GM12878 (cell line): ENCODE measurements around the gene HMGN4. TPM values are rescaled to one million over a fixed set of nuclear protein-coding genes. Genes with fewer than 3 reads are reported as not detected.

Experiments
- ATAC-seq: fragments of 200-7000 bp; cut with Tn5 transposase; 3 replicates; pipeline ENCODE4 v1.9.1; 2020; ENCODE audit warnings: mild to moderate bottlenecking, moderate library complexity
- BruUV-seq: library from RNA; stranded (reverse); fragments of 400-500 nt; replicated peaks from 2 replicates; lab custom pipeline; 2021; lab: Mats Ljungman, UMichigan
- CTCF ChIA-PET: fragments of 300-600 bp; sonication (Branson Sonifier 250); formaldehyde crosslinking; extraction: SDS; loops from one replicate; lab custom pipeline; 2021; ENCODE audit warnings: inconsistent platforms; lab: Yijun Ruan, JAX
- POLR2A ChIA-PET: fragments of 350-600 bp; formaldehyde crosslinking; extraction: SDS; loops from one replicate; lab custom pipeline; 2021; ENCODE audit warnings: inconsistent platforms; lab: Charles Lee
- RAD21 ChIA-PET: fragments of 300-600 bp; sonication (Branson Sonifier 250); formaldehyde crosslinking; loops from one replicate; lab custom pipeline; 2023; ENCODE audit warnings: antibody characterized with exemption; ENCODE audit not compliant: unreplicated experiment; lab: Charles Lee
- SMC1A ChIA-PET: fragments of 300-600 bp; sonication (Branson Sonifier 250); formaldehyde crosslinking; loops from one replicate; lab custom pipeline; 2023; ENCODE audit not compliant: unreplicated experiment, uncharacterized antibody; lab: Charles Lee
- DNase-seq: peaks from one replicate; pipeline ENCODE4 v3.0.0-alpha.2; 2011; ENCODE audit warnings: low read depth, low spot score
- FAIRE-seq: peaks from 3 replicates; lab custom pipeline; 2011; peaks lifted over from hg19 to GRCh38; lab: Jason Lieb, UNC
- H2AFZ ChIP-seq: 2 replicates; pipeline ENCODE4 v1.6.0; 2011; ENCODE audit warnings: low read depth, low read length, control low read depth; ENCODE audit not compliant: control insufficient read depth
- H3K27ac ChIP-seq: 2 replicates; pipeline ENCODE4 v1.5.1; 2011; ENCODE audit warnings: control low read depth; ENCODE audit not compliant: control insufficient read depth, insufficient read depth
- H3K27me3 ChIP-seq, 2 experiments: replicated peaks in 1 of 2; 2 replicates each; pipeline versions ENCODE4 v1.6.0 to v1.6.1; 2011; ENCODE audit warnings: low read length in 1 of 2; ENCODE audit not compliant: control insufficient read depth in 2 of 2, insufficient read depth in 2 of 2
- H3K36me3 ChIP-seq, 2 experiments: 2 replicates each; pipeline ENCODE4 v1.5.1; 2011; ENCODE audit warnings: low read length in 1 of 2; ENCODE audit not compliant: control insufficient read depth in 2 of 2, insufficient read depth in 2 of 2
- H3K4me1 ChIP-seq: 2 replicates; pipeline ENCODE4 v1.6.1; 2011; ENCODE audit warnings: mild to moderate bottlenecking, low read length, moderate library complexity, mixed read lengths; ENCODE audit not compliant: control insufficient read depth, insufficient read depth
- H3K4me2 ChIP-seq: 2 replicates; pipeline ENCODE4 v1.6.0; 2011; ENCODE audit warnings: control low read depth; ENCODE audit not compliant: control insufficient read depth, insufficient read depth
- H3K4me3 ChIP-seq: fragments of 200-600 bp; sonication (generic); 2 replicates; pipeline ENCODE4 v1.5.1; 2016
- H3K79me2 ChIP-seq: 2 replicates; pipeline ENCODE4 v1.6.0; 2011; ENCODE audit warnings: low read length; ENCODE audit not compliant: control insufficient read depth, insufficient read depth
- H3K9ac ChIP-seq: 2 replicates; pipeline ENCODE4 v1.8.0; 2011; ENCODE audit warnings: low read length, control low read depth, mixed read lengths; ENCODE audit not compliant: control insufficient read depth, insufficient read depth
- H3K9me3 ChIP-seq: replicated peaks from 3 replicates; pipeline ENCODE4 v1.5.1; 2011; ENCODE audit warnings: mild to moderate bottlenecking, low read length; ENCODE audit not compliant: control insufficient read depth, insufficient read depth
- H4K20me1 ChIP-seq: 2 replicates; pipeline ENCODE4 v1.6.0; 2011; ENCODE audit not compliant: control insufficient read depth, insufficient read depth
- ASH2L ChIP-seq: fragments of 300-600, 200-600 bp; sonication (generic); IDR thresholded peaks from 2 replicates; pipeline ENCODE4 v1.6.1; 2017; ENCODE audit warnings: low read depth, mild to moderate bottlenecking, borderline replicate concordance
- FOS ChIP-seq: IDR thresholded peaks from 3 replicates; pipeline ENCODE4 v1.6.1; 2011; ENCODE audit warnings: borderline replicate concordance; ENCODE audit not compliant: insufficient read length; ENCODE audit errors: extremely low read depth
- GATAD2B ChIP-seq: fragments of 450-650 bp; conservative IDR thresholded peaks from 2 replicates; pipeline ENCODE4 v1.6.1; 2017; ENCODE audit warnings: low read depth, mild to moderate bottlenecking, moderate library complexity
- NFYB ChIP-seq: IDR thresholded peaks from 2 replicates; pipeline ENCODE4 v1.6.1; 2011; ENCODE audit warnings: low read depth, mild to moderate bottlenecking, low read length, improper control_type of control experiment, moderate library complexity; ENCODE audit not compliant: insufficient read depth
- SRF ChIP-seq, 2 experiments: IDR thresholded peaks; 2 replicates each; pipeline ENCODE4 v1.6.1; 2011; ENCODE audit warnings: low read depth in 2 of 2, low read length in 2 of 2, mild to moderate bottlenecking in 1 of 2, moderate library complexity in 1 of 2
- TCF3 ChIP-seq: IDR thresholded peaks from 2 replicates; pipeline ENCODE4 v1.6.1; 2012; ENCODE audit warnings: low read depth, mild to moderate bottlenecking, low read length, borderline replicate concordance; ENCODE audit not compliant: insufficient read depth
- ZNF592 ChIP-seq: fragments of 450-650 bp; IDR thresholded peaks from 2 replicates; pipeline ENCODE4 v1.6.1; 2017; ENCODE audit warnings: mild to moderate bottlenecking, moderate library complexity
- WGBS: methylation state at CpG from one replicate; pipeline ENCODE4 v1.1.6; 2016; ENCODE audit warnings: low lambda C conversion rate; ENCODE audit not compliant: insufficient replicate concordance, insufficient coverage; ENCODE audit errors: missing lambda C conversion rate; 5-methylcytosine and 5-hydroxymethylcytosine counted together
- in situ Hi-C: fragments of 300-500 bp; cut with MboI; formaldehyde crosslinking; loops from 9 replicates; pipeline ENCODE4 v1.14.3; 2018; ENCODE audit warnings: mixed read lengths
- intact Hi-C: fragments of 100-400 bp; cut with micrococcal nuclease; formaldehyde crosslinking; loops from one replicate; pipeline ENCODE4 v1.14.2; 2022; ENCODE audit not compliant: unreplicated experiment
- polyA plus RNA-seq, 11 experiments: library from polyadenylated mRNA; depleted of rRNA in 4 of 11; unstranded in 6 of 11; stranded (reverse) in 5 of 11; fragments of >200 nt; fragmentation: Nextera tagmentation in 4 of 11; fragmentation: Illumina TruSeq in 1 of 11; extraction: Ambion mirVana in 4 of 11; extraction: Trizol in 1 of 11; gene quantifications; 1 replicate in 1 of 11; 2 replicates in 10 of 11; pipeline versions ENCODE4 v1.2.1 to v1.2.3, GENCODE V29; 2011 to 2016; ENCODE audit warnings: inconsistent platforms in 2 of 11, missing spikeins in 2 of 11, low read depth in 1 of 11
- total RNA-seq, 4 experiments: library from RNA; depleted of rRNA in 3 of 4; stranded (reverse); fragments of >200 nt in 3 of 4; fragmentation: Illumina TruSeq in 1 of 4; extraction: Trizol in 1 of 4; gene quantifications; 2 replicates each; pipeline versions ENCODE4 v1.2.1 to v1.2.3, GENCODE V29; 2013 to 2021
- TF ChIP-seq, protein P1 (sequence below): fragments of 450-650 bp; IDR thresholded peaks from 2 replicates; pipeline ENCODE4 v1.6.1; 2017; ENCODE audit warnings: borderline replicate concordance

The HMGN4 gene
- total and polyA plus RNA-seq, 10 of the 15 experiments (the other 5 are each of a cell fraction or from before 2014, with no cell fraction given), result 26.7 to 99.1 (median 76.7) TPM

DNA sequence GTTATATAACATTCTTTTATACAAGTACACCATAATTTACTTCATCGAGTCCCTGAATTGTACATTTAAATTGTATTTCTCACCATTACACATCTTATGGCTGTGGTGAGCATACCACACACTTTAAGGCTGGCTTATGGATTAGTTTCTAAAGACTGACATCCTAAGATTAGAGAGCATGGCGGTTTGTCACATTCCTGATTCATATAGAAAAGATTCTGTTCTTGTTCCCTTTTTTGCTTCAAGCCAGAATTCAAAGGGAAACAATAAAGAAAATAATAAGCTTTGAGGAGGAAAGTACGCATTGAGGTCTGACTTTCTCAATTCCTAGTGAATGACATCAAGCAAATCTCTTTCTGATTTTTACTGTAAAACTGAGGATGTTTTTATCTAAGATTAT is 35.5 kb upstream of the HMGN4 start:
- no peaks in the 10 kb centered on the region for H3K36me3 ChIP-seq
- no peak overlapping the region for H3K9ac ChIP-seq
- FAIRE-seq (no peak), ATAC-seq (no peak), DNase-seq (no peak)
- ChIA-PET POLR2A (interaction anchor here (0.8 kb wide), 1 partner anchor 17 kb away, joined by 3 read pairs; no protein-coding TSS in a partner anchor), CTCF (interaction anchor here (0.6 to 1.1 kb wide), 3 partner anchors 30 to 1371 kb away, joined by 3 read pairs; no protein-coding TSS in a partner anchor), RAD21 (interaction anchor here (1.1 to 1.2 kb wide), 2 partner anchors 31 to 60 kb away, joined by 3 read pairs; no protein-coding TSS in a partner anchor), SMC1A (interaction anchor here (0.7 to 2.6 kb wide), 9 partner anchors 9 to 378 kb away, joined by 3 to 11 read pairs (median 3); a partner anchor contains a TSS)
- peaks cover 11% of the 10 kb centered on the region; the same call in 1 of the 2 replicates for H3K4me1 ChIP-seq
- WGBS, result 30% methylated on average over 3 of the region's 3 CpGs
- TF ChIP-seq GATAD2B (no peak), ZNF592 (no peak), FOS (no peak), ASH2L (no peak), SRF (IDR thresholded peaks at IDR 0.05; ENCODE audit: low read depth in 2 of 2, low read length in 2 of 2) (no peak), NFYB (no peak), TCF3 (no peak)
- TF ChIP-seq, protein P1, sequence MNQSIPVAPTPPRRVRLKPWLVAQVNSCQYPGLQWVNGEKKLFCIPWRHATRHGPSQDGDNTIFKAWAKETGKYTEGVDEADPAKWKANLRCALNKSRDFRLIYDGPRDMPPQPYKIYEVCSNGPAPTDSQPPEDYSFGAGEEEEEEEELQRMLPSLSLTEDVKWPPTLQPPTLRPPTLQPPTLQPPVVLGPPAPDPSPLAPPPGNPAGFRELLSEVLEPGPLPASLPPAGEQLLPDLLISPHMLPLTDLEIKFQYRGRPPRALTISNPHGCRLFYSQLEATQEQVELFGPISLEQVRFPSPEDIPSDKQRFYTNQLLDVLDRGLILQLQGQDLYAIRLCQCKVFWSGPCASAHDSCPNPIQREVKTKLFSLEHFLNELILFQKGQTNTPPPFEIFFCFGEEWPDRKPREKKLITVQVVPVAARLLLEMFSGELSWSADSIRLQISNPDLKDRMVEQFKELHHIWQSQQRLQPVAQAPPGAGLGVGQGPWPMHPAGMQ, result no peak
- H3K27ac ChIP-seq, result no peak overlapping the region
- H3K79me2 ChIP-seq, result no peaks in the 10 kb centered on the region
- no peak overlapping the region for H3K4me2 ChIP-seq
- no peaks in the 10 kb centered on the region for H4K20me1 ChIP-seq
- no peaks in the 10 kb centered on the region for H3K9me3 ChIP-seq
- H3K4me3 ChIP-seq, result no peak overlapping the region
- in situ Hi-C loops, result no loop called here
- no peak overlapping the region for H2AFZ ChIP-seq
- no TSS peak for BruUV-seq
- intact Hi-C loops, result no loop called here
- no peaks in the 10 kb centered on the region; a peak in 1 of 4 replicates for H3K27me3 ChIP-seq
